ENCODE data around the gene PTPRG. TPM values are rescaled to one million over a fixed set of nuclear protein-coding genes. Genes with fewer than 3 reads are reported as not detected.

Gene PTPRG
- total RNA-seq, 1 experiment from 2014 or later, result 11.7 TPM

DNA sequence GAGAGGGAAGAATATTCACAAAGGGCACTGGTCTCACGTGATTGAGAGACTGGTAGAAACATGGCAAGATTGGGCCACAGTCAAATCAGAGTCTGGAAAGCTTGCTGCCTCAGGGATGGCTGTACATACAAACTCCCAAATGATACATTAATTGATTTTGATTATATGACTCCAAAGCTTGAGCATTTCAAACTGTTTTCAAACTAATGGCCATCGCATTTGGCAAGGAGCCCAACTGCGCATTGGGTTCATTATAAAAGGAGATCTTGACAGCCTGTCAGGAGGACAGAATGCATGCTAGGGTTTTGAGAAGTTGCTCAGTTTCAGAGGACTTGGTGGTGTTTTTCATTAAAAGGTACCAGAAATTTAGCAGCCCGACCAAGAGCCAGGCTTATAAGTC is 117.7 kb downstream of the PTPRG start:
- H3K9me3 ChIP-seq (ENCODE audit: low read depth, low read length, poor library complexity, severe bottlenecking), result no peaks in the 10 kb centered on the region
- BruUV-seq (replicated peaks), result no TSS peak
- no peak for DNase-seq (ENCODE audit: low spot score)
- H3K36me3 ChIP-seq (ENCODE audit: insufficient read depth, low read length, poor library complexity, severe bottlenecking), result no peaks in the 10 kb centered on the region
- intact Hi-C loops (cut with micrococcal nuclease; ENCODE audit: unreplicated experiment), result no loop called here
- H3K4me1 ChIP-seq (ENCODE audit: insufficient read depth, low read length, poor library complexity, severe bottlenecking), result peaks cover 16% of the 10 kb centered on the region
- H3K27me3 ChIP-seq (replicated peaks; ENCODE audit: insufficient read depth, low read depth, low read length, poor library complexity), result no peaks in the 10 kb centered on the region
- H3K4me3 ChIP-seq (ENCODE audit: low read depth, low read length, poor library complexity, severe bottlenecking), result no peak overlapping the region
- H3K27ac ChIP-seq (ENCODE audit: low read depth, low read length, poor library complexity, severe bottlenecking), result no peak overlapping the region
- CTCF ChIA-PET, result no interaction called here
- POLR2A ChIA-PET (ENCODE audit: low non-redundant PET), result no interaction called here
- TF ChIP-seq, protein P1, sequence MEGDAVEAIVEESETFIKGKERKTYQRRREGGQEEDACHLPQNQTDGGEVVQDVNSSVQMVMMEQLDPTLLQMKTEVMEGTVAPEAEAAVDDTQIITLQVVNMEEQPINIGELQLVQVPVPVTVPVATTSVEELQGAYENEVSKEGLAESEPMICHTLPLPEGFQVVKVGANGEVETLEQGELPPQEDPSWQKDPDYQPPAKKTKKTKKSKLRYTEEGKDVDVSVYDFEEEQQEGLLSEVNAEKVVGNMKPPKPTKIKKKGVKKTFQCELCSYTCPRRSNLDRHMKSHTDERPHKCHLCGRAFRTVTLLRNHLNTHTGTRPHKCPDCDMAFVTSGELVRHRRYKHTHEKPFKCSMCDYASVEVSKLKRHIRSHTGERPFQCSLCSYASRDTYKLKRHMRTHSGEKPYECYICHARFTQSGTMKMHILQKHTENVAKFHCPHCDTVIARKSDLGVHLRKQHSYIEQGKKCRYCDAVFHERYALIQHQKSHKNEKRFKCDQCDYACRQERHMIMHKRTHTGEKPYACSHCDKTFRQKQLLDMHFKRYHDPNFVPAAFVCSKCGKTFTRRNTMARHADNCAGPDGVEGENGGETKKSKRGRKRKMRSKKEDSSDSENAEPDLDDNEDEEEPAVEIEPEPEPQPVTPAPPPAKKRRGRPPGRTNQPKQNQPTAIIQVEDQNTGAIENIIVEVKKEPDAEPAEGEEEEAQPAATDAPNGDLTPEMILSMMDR (conservative IDR thresholded peaks at IDR 0.05; ENCODE audit: low read depth, low read length), result no peak
- no peak for TF ChIP-seq EZH2 (IDR thresholded peaks at IDR 0.05; ENCODE audit: borderline replicate concordance, low read depth, low read length, poor library complexity, severe bottlenecking)

DNA sequence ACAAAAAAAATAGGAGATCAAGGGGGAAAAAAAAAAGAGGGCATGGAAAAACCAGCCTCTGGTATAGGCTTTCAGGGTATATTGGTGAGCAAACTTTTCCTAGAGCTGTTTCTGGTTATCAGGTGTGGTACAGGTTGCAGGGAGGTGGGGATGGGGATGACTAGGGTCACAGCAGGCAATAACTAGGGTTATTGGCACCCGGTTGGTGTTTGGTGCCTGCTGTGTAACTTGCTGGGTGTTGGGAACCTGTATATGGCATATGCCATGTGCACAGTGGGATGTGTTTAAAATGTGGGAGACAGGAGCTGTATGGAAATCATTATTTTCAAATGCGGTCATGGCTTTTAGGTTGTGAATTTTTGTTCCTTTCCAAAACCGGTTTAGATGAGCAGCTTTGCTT is 119.2 kb downstream of the PTPRG start:
- BruUV-seq (replicated peaks), result no TSS peak
- DNase-seq (ENCODE audit: low spot score), result no peak
- CTCF ChIA-PET, result no interaction called here
- H3K27me3 ChIP-seq (replicated peaks; ENCODE audit: insufficient read depth, low read depth, low read length, poor library complexity), result peaks cover 3% of the 10 kb centered on the region
- intact Hi-C loops (cut with micrococcal nuclease; ENCODE audit: unreplicated experiment), result no loop called here
- POLR2A ChIA-PET (ENCODE audit: low non-redundant PET), result no interaction called here
- TF ChIP-seq EZH2 (IDR thresholded peaks at IDR 0.05; ENCODE audit: borderline replicate concordance, low read depth, low read length, poor library complexity, severe bottlenecking), result no peak
- TF ChIP-seq, protein P1 (conservative IDR thresholded peaks at IDR 0.05; ENCODE audit: low read depth, low read length), result no peak
- no peaks in the 10 kb centered on the region for H3K36me3 ChIP-seq (ENCODE audit: insufficient read depth, low read length, poor library complexity, severe bottlenecking)
- no peaks in the 10 kb centered on the region for H3K9me3 ChIP-seq (ENCODE audit: low read depth, low read length, poor library complexity, severe bottlenecking)
- no peak overlapping the region for H3K27ac ChIP-seq (ENCODE audit: low read depth, low read length, poor library complexity, severe bottlenecking)
- peaks cover 24% of the 10 kb centered on the region for H3K4me1 ChIP-seq (ENCODE audit: insufficient read depth, low read length, poor library complexity, severe bottlenecking)
- H3K4me3 ChIP-seq (ENCODE audit: low read depth, low read length, poor library complexity, severe bottlenecking), result no peak overlapping the region

DNA sequence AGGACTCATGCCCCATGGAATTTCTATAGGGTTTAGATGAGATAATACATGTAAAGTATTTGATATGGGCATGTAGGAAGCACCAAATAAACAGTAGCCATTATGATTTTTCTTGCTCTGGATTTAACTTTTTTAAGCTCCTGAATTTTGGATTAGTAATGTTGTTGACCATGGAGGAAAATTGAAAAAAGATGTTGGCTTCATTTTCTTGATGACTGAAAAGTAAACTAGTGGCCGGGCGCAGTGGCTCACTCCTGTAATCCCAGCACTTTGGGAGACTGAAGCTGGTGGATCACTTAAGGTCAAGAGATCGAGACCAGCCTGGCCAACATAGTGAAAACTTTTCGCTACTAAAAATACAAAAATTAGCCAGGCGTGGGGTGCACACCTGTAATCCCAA is 120.3 kb downstream of the PTPRG start:
- DNase-seq (ENCODE audit: low spot score), result no peak
- Histone ChIP-seq H3K4me1 (ENCODE audit: insufficient read depth, low read length, poor library complexity, severe bottlenecking) (peaks cover 33% of the 10 kb centered on the region), H3K9me3 (ENCODE audit: low read depth, low read length, poor library complexity, severe bottlenecking) (no peaks in the 10 kb centered on the region), H3K4me3 (ENCODE audit: low read depth, low read length, poor library complexity, severe bottlenecking) (no peak overlapping the region), H3K27me3 (replicated peaks; ENCODE audit: insufficient read depth, low read depth, low read length, poor library complexity) (peaks cover 3% of the 10 kb centered on the region), H3K27ac (ENCODE audit: low read depth, low read length, poor library complexity, severe bottlenecking) (no peak overlapping the region), H3K36me3 (ENCODE audit: insufficient read depth, low read length, poor library complexity, severe bottlenecking) (no peaks in the 10 kb centered on the region)
- TF ChIP-seq EZH2 (IDR thresholded peaks at IDR 0.05; ENCODE audit: borderline replicate concordance, low read depth, low read length, poor library complexity, severe bottlenecking), result no peak
- TF ChIP-seq, protein P1 (conservative IDR thresholded peaks at IDR 0.05; ENCODE audit: low read depth, low read length), result no peak
- ChIA-PET POLR2A (ENCODE audit: low non-redundant PET) (no interaction called here), CTCF (no interaction called here)
- intact Hi-C loops (cut with micrococcal nuclease; ENCODE audit: unreplicated experiment), result no loop called here
- no TSS peak for BruUV-seq (replicated peaks)
